Measurements from ENCODE around the gene IMMP2L.

The IMMP2L gene

DNA sequence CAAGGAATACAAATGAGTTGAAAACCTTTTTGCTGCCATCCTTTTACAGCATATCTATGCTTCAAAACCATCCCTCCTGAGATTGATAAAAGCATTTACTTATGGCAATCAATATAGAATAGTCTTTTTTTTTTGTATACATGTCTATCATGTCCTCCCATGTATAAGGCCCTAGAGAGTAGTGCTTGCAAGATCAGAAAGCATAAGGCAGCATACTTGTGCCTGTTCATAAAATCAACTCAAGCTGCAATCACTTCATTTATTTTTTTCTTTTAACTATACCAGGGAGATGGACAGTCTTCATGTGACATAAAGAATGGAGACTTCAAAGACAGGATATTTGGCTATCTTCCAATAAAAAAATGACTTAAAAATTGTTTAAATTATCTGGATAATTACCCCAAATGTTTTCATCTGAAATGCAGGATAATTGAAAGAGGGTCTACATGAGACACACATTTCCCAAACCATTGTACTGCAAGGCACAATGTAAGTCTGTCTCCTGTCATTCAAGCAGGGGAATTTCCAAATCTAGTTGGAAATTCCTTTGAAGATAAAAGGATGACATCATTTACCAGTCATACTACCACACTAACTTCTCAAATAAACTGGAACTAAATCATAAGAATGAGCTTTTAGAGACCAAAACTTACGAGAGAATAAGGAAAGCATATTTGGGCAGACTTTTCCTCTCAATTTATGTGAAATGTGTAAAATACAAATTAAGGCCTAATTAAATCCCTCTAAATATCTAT lies 448.9 kb downstream of the IMMP2L start:
- Histone ChIP-seq H3K9me2 (replicated peaks; ENCODE audit: low read depth, low read length) (no peaks in the 10 kb centered on the region), H4K20me1 (ENCODE audit: insufficient read depth, low read length, poor library complexity, severe bottlenecking) (no peaks in the 10 kb centered on the region), H2AFZ (ENCODE audit: low read length) (no peak overlapping the region), H3K9ac (ENCODE audit: low read depth, low read length, poor library complexity, severe bottlenecking) (no peak overlapping the region), H3K27me3 (ENCODE audit: insufficient read depth, low read length, poor library complexity, severe bottlenecking) (no peaks in the 10 kb centered on the region), H3K4me2 (ENCODE audit: low read depth, low read length, poor library complexity, severe bottlenecking) (no peak overlapping the region), H3K36me3 (ENCODE audit: insufficient read depth, low read length) (no peaks in the 10 kb centered on the region), H3K4me3 (ENCODE audit: low read length, poor library complexity, severe bottlenecking) (no peak overlapping the region), H3K4me1 (ENCODE audit: insufficient read depth, low read length, poor library complexity, severe bottlenecking) (peaks cover 4% of the 10 kb centered on the region), H3F3A (ENCODE audit: low read depth) (no peaks in the 10 kb centered on the region), H3K9me3 (ENCODE audit: insufficient read depth, low read depth, low read length) (no peaks in the 10 kb centered on the region), H3K79me2 (ENCODE audit: insufficient read depth, low read length) (no peaks in the 10 kb centered on the region)
- TF ChIP-seq EZH2phosphoT487 (IDR thresholded peaks at IDR 0.05; ENCODE audit: borderline replicate concordance): no peak
- TF ChIP-seq, protein P1, sequence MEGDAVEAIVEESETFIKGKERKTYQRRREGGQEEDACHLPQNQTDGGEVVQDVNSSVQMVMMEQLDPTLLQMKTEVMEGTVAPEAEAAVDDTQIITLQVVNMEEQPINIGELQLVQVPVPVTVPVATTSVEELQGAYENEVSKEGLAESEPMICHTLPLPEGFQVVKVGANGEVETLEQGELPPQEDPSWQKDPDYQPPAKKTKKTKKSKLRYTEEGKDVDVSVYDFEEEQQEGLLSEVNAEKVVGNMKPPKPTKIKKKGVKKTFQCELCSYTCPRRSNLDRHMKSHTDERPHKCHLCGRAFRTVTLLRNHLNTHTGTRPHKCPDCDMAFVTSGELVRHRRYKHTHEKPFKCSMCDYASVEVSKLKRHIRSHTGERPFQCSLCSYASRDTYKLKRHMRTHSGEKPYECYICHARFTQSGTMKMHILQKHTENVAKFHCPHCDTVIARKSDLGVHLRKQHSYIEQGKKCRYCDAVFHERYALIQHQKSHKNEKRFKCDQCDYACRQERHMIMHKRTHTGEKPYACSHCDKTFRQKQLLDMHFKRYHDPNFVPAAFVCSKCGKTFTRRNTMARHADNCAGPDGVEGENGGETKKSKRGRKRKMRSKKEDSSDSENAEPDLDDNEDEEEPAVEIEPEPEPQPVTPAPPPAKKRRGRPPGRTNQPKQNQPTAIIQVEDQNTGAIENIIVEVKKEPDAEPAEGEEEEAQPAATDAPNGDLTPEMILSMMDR (conservative IDR thresholded peaks at IDR 0.05; ENCODE audit: low read length): no peak

DNA sequence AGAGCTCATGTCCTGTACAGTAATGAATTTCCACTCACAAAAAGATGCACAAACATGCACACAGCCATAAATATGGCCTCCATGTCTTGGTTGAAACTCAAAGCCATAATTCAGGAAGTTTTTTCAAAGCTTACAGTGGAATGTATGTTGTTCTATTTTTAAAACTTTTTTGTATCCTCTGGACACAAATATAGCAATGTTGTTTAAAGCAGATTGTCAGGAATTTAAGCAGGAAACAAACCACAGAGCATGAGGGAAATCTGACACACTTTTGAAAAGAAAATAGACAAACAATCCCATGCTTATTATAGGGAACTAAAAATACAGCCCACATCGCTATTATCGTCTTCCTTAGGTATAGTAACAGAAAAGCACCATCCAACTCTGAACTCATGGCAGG lies 449.9 kb downstream of the IMMP2L start:
- Histone ChIP-seq H3K9me2 (replicated peaks; ENCODE audit: low read depth, low read length) (no peaks in the 10 kb centered on the region), H4K20me1 (ENCODE audit: insufficient read depth, low read length, poor library complexity, severe bottlenecking) (no peaks in the 10 kb centered on the region), H3K4me3 (ENCODE audit: low read length, poor library complexity, severe bottlenecking) (no peak overlapping the region), H3K36me3 (ENCODE audit: insufficient read depth, low read length) (no peaks in the 10 kb centered on the region), H3K4me1 (ENCODE audit: insufficient read depth, low read length, poor library complexity, severe bottlenecking) (peaks cover 8% of the 10 kb centered on the region), H3K4me2 (ENCODE audit: low read depth, low read length, poor library complexity, severe bottlenecking) (no peak overlapping the region), H3K9ac (ENCODE audit: low read depth, low read length, poor library complexity, severe bottlenecking) (no peak overlapping the region), H3F3A (ENCODE audit: low read depth) (no peaks in the 10 kb centered on the region), H2AFZ (ENCODE audit: low read length) (no peak overlapping the region), H3K9me3 (ENCODE audit: insufficient read depth, low read depth, low read length) (no peaks in the 10 kb centered on the region), H3K27me3 (ENCODE audit: insufficient read depth, low read length, poor library complexity, severe bottlenecking) (no peaks in the 10 kb centered on the region), H3K79me2 (ENCODE audit: insufficient read depth, low read length) (no peaks in the 10 kb centered on the region)
- TF ChIP-seq, protein P1 (conservative IDR thresholded peaks at IDR 0.05; ENCODE audit: low read length): no peak
- TF ChIP-seq EZH2phosphoT487 (IDR thresholded peaks at IDR 0.05; ENCODE audit: borderline replicate concordance): no peak

- no peak overlapping the region for H3K4me3 ChIP-seq (ENCODE audit: low read length, poor library complexity, severe bottlenecking)
- H2AFZ ChIP-seq (ENCODE audit: low read length): no peak overlapping the region
- H3K27me3 ChIP-seq (ENCODE audit: insufficient read depth, low read length, poor library complexity, severe bottlenecking): no peaks in the 10 kb centered on the region
- H3K36me3 ChIP-seq (ENCODE audit: insufficient read depth, low read length): no peaks in the 10 kb centered on the region
- no peaks in the 10 kb centered on the region for H3F3A ChIP-seq (ENCODE audit: low read depth)
- peaks cover 4% of the 10 kb centered on the region for H3K4me1 ChIP-seq (ENCODE audit: insufficient read depth, low read length, poor library complexity, severe bottlenecking)
- H4K20me1 ChIP-seq (ENCODE audit: insufficient read depth, low read length, poor library complexity, severe bottlenecking): no peaks in the 10 kb centered on the region
- no peaks in the 10 kb centered on the region for H3K9me3 ChIP-seq (ENCODE audit: insufficient read depth, low read depth, low read length)
- no peaks in the 10 kb centered on the region for H3K79me2 ChIP-seq (ENCODE audit: insufficient read depth, low read length)
- H3K4me2 ChIP-seq (ENCODE audit: low read depth, low read length, poor library complexity, severe bottlenecking): no peak overlapping the region
- no peaks in the 10 kb centered on the region for H3K9me2 ChIP-seq (replicated peaks; ENCODE audit: low read depth, low read length)
- TF ChIP-seq, protein P1 (conservative IDR thresholded peaks at IDR 0.05; ENCODE audit: low read length): no peak
- no peak for TF ChIP-seq EZH2phosphoT487 (IDR thresholded peaks at IDR 0.05; ENCODE audit: borderline replicate concordance)
- no peak overlapping the region for H3K9ac ChIP-seq (ENCODE audit: low read depth, low read length, poor library complexity, severe bottlenecking)
Measured at GRCh38 chr7:111108496-111108895, 453.8 kb downstream of the IMMP2L start.

Data from Loucy (cell line).